GM23248 (cell line): ENCODE measurements around the gene SANBR. TPM values are rescaled to one million over a fixed set of nuclear protein-coding genes. Genes with fewer than 3 reads are reported as not detected.

Source experiments
- DNase-seq: peaks from one replicate; pipeline ENCODE4 v3.0.0-alpha.2; 2015
- H2AFZ ChIP-seq: fragments of 200-600 bp; sonication (generic); 2 replicates; pipeline ENCODE4 v1.6.1; 2016; ENCODE audit warnings: antibody characterized with exemption
- H3F3A ChIP-seq: fragments of 200-600 bp; sonication (generic); 2 replicates; pipeline ENCODE4 v1.6.1; 2016; ENCODE audit warnings: mild to moderate bottlenecking, antibody characterized with exemption, mixed run types; ENCODE audit not compliant: insufficient read depth
- H3K27ac ChIP-seq: fragments of 200-600 bp; sonication (generic); 2 replicates; pipeline ENCODE4 v1.5.1; 2016; ENCODE audit warnings: mild to moderate bottlenecking
- H3K27me3 ChIP-seq: fragments of 200-600 bp; sonication (generic); replicated peaks from 2 replicates; pipeline ENCODE4 v1.6.1; 2016; ENCODE audit warnings: mild to moderate bottlenecking; ENCODE audit not compliant: insufficient read depth
- H3K36me3 ChIP-seq: fragments of 200-600 bp; sonication (generic); 2 replicates; pipeline ENCODE4 v1.6.1; 2016; ENCODE audit warnings: low read depth, mild to moderate bottlenecking
- H3K4me1 ChIP-seq: fragments of 200-600 bp; sonication (generic); 2 replicates; pipeline ENCODE4 v1.6.1; 2016; ENCODE audit warnings: mild to moderate bottlenecking; ENCODE audit not compliant: insufficient read depth
- H3K4me2 ChIP-seq: fragments of 200-600 bp; sonication (generic); one replicate; pipeline ENCODE4 v1.6.1; 2016; ENCODE audit warnings: mild to moderate bottlenecking; ENCODE audit not compliant: unreplicated experiment
- H3K4me3 ChIP-seq: fragments of 200-600 bp; sonication (generic); 2 replicates; pipeline ENCODE4 v1.5.1; 2016; ENCODE audit warnings: mild to moderate bottlenecking
- H3K79me2 ChIP-seq: fragments of 200-600 bp; sonication (generic); 2 replicates; pipeline ENCODE4 v1.6.1; 2016; ENCODE audit warnings: mild to moderate bottlenecking; ENCODE audit not compliant: insufficient read depth
- H3K9ac ChIP-seq: fragments of 200-600 bp; sonication (generic); 2 replicates; pipeline ENCODE4 v1.6.1; 2016; ENCODE audit warnings: mild to moderate bottlenecking
- H3K9me2 ChIP-seq: fragments of 200-600 bp; sonication (generic); 2 replicates; pipeline ENCODE4 v1.6.1; 2016; ENCODE audit warnings: mixed run types, mild to moderate bottlenecking, moderate library complexity; ENCODE audit not compliant: insufficient read depth
- H3K9me3 ChIP-seq: fragments of 200-600 bp; sonication (generic); one replicate; pipeline ENCODE4 v1.6.1; 2017; ENCODE audit warnings: low read depth
- H4K20me1 ChIP-seq: fragments of 200-600 bp; sonication (generic); 2 replicates; pipeline ENCODE4 v1.6.0; 2016; ENCODE audit not compliant: insufficient read depth
- EZH2 ChIP-seq: fragments of 200-600 bp; sonication (generic); IDR thresholded peaks from 2 replicates; pipeline ENCODE4 v1.6.1; 2018; ENCODE audit warnings: antibody characterized with exemption, mild to moderate bottlenecking; ENCODE audit not compliant: insufficient read depth, poor library complexity, severe bottlenecking
- EZH2phosphoT487 ChIP-seq: fragments of 200-600 bp; sonication (generic); IDR thresholded peaks from 2 replicates; pipeline ENCODE4 v1.6.1; 2018; ENCODE audit warnings: antibody characterized with exemption, moderate library complexity, mild to moderate bottlenecking, low read depth; ENCODE audit not compliant: insufficient read depth
- WGBS, 2 experiments: methylation state at CpG; one replicate each; pipeline ENCODE4 v1.1.6; 2015 to 2017; ENCODE audit warnings: low lambda C conversion rate in 2 of 2, low coverage in 1 of 2; ENCODE audit errors: missing lambda C conversion rate in 2 of 2; 5-methylcytosine and 5-hydroxymethylcytosine counted together
- in situ Hi-C: fragments of 300-500 bp; cut with MboI; formaldehyde crosslinking; loops from 2 replicates; pipeline ENCODE4 v1.15.0; 2020
- polyA plus RNA-seq: library from polyadenylated mRNA; unstranded; fragments of >200 nt; fragmentation: Nextera tagmentation; extraction: Ambion mirVana; gene quantifications from 2 replicates; pipeline ENCODE4 v1.2.1, GENCODE V29; 2016
- total RNA-seq: library from RNA; depleted of rRNA; stranded (reverse); fragments of >200 nt; shearing (Covaris generic); gene quantifications from 2 replicates; pipeline ENCODE4 v1.2.3, GENCODE V29; 2014; rRNA removed

The SANBR gene
- total and polyA plus RNA-seq, 2 experiments from 2014 or later = 8.3 to 10.1 TPM

DNA sequence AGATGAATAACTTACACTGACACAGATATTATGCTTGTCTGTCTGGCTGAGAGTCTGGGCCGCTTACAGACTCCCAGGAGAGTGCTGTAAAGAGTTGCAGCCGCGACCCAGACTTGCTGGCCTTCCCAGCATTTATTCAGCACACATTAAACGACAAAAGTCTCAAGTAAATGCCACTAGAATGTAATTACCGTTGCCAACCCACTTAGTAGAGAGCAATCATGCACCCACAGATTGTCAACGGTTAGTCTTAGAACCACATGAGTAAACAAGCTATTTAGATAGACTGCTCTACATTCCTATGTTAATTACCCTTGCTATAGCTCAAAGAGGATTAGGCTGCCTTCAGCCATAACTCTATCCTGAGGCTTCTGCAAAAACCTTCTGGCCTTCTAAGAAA lies 48.5 kb downstream of the SANBR start:
- WGBS, 2 experiments = 80 to 82% methylated on average over 6 of the region's 6 CpGs

More for the DNA sequence above, 48.5 kb downstream of the SANBR start:
- Histone ChIP-seq H3K9me2 (no peaks in the 10 kb centered on the region), H3K4me1 (no peaks in the 10 kb centered on the region), H4K20me1 (no peaks in the 10 kb centered on the region), H3K36me3 (0 out of 2 replicates have a peak, but pooled peaks cover 19% of the 10 kb centered on the region), H3K4me2 (no peak overlapping the region), H3K9ac (no peak overlapping the region), H3K79me2 (no peaks in the 10 kb centered on the region), H3K27ac (no peak overlapping the region), H3F3A (no peaks in the 10 kb centered on the region), H3K27me3 (no peaks in the 10 kb centered on the region), H3K9me3 (no peaks in the 10 kb centered on the region), H3K4me3 (no peak overlapping the region), H2AFZ (no peak overlapping the region)
- TF ChIP-seq EZH2phosphoT487 (no peak), EZH2 (no peak)
- in situ Hi-C loops = no loop called here
- DNase-seq = no peak

Other genes with a start within 250 kb of the SANBR start
- gene REL, start 184.3 kb upstream of the SANBR start, total RNA-seq = 2.1 and 3.4 TPM in 2 replicates
- 1.5 and 2.3 TPM in 2 replicates for gene REL, start 184.3 kb upstream of the SANBR start, polyA plus RNA-seq
- 39.1 and 43.6 TPM in 2 replicates for gene PEX13, start 48.2 kb upstream of the SANBR start, total RNA-seq
- gene PEX13, start 48.2 kb upstream of the SANBR start, polyA plus RNA-seq = 22.4 and 25.0 TPM in 2 replicates
- gene PUS10, start 47.6 kb upstream of the SANBR start, total RNA-seq = 5.2 and 7.1 TPM in 2 replicates
- 5.3 and 6.7 TPM in 2 replicates for gene PUS10, start 47.6 kb upstream of the SANBR start, polyA plus RNA-seq
- 2.8 and 7.7 TPM in 2 replicates for gene C2orf74, start 96.3 kb downstream of the SANBR start, total RNA-seq
- gene C2orf74, start 96.3 kb downstream of the SANBR start, polyA plus RNA-seq = 14.2 and 17.9 TPM in 2 replicates